ENCODE measurements around the gene GMDS. TPM values are rescaled to one million over a fixed set of nuclear protein-coding genes. Genes with fewer than 3 reads are reported as not detected.
"Not testable (repeated sequence)": the region's sequence is repeated elsewhere in the genome, so short reads cannot be mapped to it uniquely, and the experiment has no call there.

GMDS gene
- total RNA-seq, 1 donor from 2014 or later = 17.9 TPM

- no peak for TF ChIP-seq CTCF (conservative IDR thresholded peaks at IDR 0.05; ENCODE audit: low read depth, low read length)
- no peak for DNase-seq (ENCODE audit: low read depth)
- H3K4me3 ChIP-seq (ENCODE audit: low read depth, low read length) = no peak overlapping the region
Measured at GRCh38 chr6:1850840-1851157, 394.6 kb downstream of the GMDS start.

- DNase-seq (ENCODE audit: low read depth) = no peak
- no peak for TF ChIP-seq CTCF (conservative IDR thresholded peaks at IDR 0.05; ENCODE audit: low read depth, low read length)
- no peak overlapping the region for H3K4me3 ChIP-seq (ENCODE audit: low read depth, low read length)
Measured at GRCh38 chr6:1850121-1850839, 395.1 kb downstream of the GMDS start.

- no peak overlapping the region for H3K4me3 ChIP-seq (ENCODE audit: low read depth, low read length)
- no peak for DNase-seq (ENCODE audit: low read depth)
- no peak for TF ChIP-seq CTCF (conservative IDR thresholded peaks at IDR 0.05; ENCODE audit: low read depth, low read length)
Measured at GRCh38 chr6:1849691-1850090, 395.7 kb downstream of the GMDS start.

GRCh38 chr6:1848752-1849151 lies 396.7 kb downstream of the GMDS start:
- H3K4me3 ChIP-seq (ENCODE audit: low read depth, low read length) = no peak overlapping the region
- TF ChIP-seq CTCF (conservative IDR thresholded peaks at IDR 0.05; ENCODE audit: low read depth, low read length) = no peak
- DNase-seq (ENCODE audit: low read depth) = no peak

- DNase-seq (ENCODE audit: low read depth) = no peak
- no peak for TF ChIP-seq CTCF (conservative IDR thresholded peaks at IDR 0.05; ENCODE audit: low read depth, low read length)
- H3K4me3 ChIP-seq (ENCODE audit: low read depth, low read length) = no peak overlapping the region
Measured at GRCh38 chr6:1846611-1847010, 398.8 kb downstream of the GMDS start.

GRCh38 chr6:1845543-1845942 lies 399.9 kb downstream of the GMDS start:
- H3K4me3 ChIP-seq (ENCODE audit: low read depth, low read length); DNase-seq (ENCODE audit: low read depth): not testable (repeated sequence)

GRCh38 chr6:1842334-1842733 lies 403.1 kb downstream of the GMDS start:
- DNase-seq (ENCODE audit: low read depth) = no peak
- no peak for TF ChIP-seq CTCF (conservative IDR thresholded peaks at IDR 0.05; ENCODE audit: low read depth, low read length)
- H3K4me3 ChIP-seq (ENCODE audit: low read depth, low read length) = no peak overlapping the region
